ENCODE measurements around the gene MDM1. TPM values are rescaled to one million over a fixed set of nuclear protein-coding genes. Genes with fewer than 3 reads are reported as not detected.

MDM1 gene
- total RNA-seq, 1 donor from 2014 or later = 5.3 TPM

DNA sequence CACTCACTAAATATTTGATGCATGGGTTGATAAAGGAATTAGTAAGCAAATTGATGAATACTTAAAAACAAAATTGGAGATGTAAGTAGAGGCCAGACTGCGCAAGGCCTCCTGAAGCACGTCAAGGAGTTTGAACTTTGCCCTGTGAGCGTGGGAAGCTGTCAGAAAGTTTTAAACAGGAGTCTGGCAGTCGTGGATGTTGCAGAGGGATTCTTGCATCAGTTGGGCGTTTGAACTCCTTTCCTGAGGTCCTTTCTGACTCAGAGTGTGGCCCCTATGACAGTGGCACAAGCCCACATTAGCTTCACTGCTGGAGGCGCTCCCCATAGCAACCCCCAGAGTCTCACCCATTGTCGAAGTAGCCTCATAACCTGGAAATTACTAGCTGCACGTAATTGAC lies 60.8 kb downstream of the MDM1 start:
- no peak for ATAC-seq

DNA sequence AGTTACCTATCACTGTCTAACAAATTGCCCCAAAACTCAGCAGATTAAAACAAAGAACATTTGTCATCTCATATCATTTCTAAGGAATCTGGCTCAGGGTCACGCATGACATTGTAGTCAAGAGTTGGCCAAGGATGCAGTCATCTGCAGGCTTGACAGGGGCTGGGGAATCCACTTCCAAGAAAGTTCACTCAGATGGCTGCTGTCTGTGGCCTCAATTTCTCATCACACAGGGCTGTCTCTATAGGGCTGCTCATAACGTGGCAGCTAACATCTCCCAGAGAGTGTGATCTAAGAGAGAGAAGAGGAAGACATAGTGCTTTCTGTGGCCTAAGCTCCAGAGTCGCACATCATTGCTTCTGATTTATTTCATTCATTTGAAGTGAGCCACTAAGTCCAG lies 61.8 kb downstream of the MDM1 start:
- ATAC-seq = no peak

- no peak for ATAC-seq
Measured at GRCh38 chr12:68269779-68270178, 62.4 kb downstream of the MDM1 start.

DNA sequence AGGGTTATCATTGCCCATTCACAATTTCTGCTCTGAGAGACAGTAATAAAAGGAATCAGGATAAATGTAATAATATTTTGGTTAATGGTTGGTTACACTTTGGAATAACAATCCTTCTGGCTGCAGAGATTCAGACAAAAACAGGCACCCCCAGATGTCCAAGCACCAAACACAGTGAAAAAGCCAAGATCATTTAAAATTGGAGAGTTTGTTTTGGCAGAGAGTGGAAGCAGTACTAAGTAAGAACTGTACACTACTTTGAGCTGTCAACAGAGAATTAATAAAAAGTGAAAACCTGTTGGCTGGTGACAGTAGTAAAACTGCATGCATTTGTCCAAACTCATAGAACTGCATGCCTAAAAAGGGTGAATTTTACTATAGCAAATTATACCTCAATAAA lies 63.2 kb downstream of the MDM1 start:
- ATAC-seq = no peak

GRCh38 chr12:68267892-68268396 lies 64.2 kb downstream of the MDM1 start:
- no peak for ATAC-seq

GRCh38 chr12:68264857-68265256 lies 67.3 kb downstream of the MDM1 start:
- no peak for ATAC-seq

GRCh38 chr12:68264158-68264855 lies 67.9 kb downstream of the MDM1 start:
- no peak for ATAC-seq

DNA sequence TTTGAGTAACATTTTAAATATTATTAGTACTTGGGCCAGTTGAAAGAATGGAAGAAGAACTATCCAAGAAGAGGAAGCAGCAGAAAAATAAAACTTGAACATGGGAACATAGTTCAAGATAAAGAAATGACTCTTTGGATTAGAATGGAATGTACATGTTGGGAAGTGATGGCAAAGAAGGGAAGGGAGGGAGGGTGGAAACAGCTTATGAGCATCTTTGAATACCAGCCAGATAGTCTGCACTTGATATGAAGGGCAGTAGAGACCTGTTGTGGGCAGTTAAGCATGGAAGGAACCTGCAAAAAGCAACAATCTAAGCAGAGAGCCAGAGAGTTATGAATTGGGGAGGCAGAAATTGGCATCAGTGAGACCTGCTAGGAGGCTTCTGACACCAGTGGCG lies 68.8 kb downstream of the MDM1 start:
- no peak for ATAC-seq

- no peak for ATAC-seq
Measured at GRCh38 chr12:68261896-68262295, 70.3 kb downstream of the MDM1 start.

GRCh38 chr12:68260153-68260552 lies 72.0 kb downstream of the MDM1 start:
- no peak for ATAC-seq

DNA sequence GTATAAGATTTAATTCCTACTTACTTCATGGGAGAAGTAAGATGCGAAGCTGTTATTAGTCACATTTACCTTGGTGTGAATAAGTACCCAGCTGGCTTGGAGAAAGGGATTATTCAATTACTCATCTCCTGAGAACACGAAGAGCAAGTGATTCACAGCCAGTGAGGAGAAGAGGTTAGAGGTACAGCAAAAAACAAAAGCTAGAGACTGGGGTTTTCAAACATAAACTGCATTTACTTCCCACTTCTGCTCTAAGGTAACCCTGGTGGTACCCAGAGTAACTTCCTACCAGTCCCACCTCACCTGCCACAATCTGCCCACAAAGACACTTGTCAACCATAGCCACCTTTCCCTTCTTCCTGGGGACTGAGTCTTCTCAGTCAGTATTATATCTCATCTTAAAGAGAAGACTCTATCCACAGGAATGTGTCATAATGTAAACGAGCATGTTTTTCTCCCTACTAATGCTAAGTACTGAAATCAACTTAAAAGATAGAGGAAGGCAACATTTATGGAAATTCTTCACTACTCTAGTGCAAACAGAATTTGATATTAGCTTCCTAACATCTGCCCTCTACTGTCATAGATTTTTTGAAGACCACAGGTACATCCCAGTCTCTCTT lies 72.7 kb downstream of the MDM1 start:
- ATAC-seq = peak; percentile 95

- no peak for ATAC-seq
Measured at GRCh38 chr12:68253504-68253903, 78.7 kb downstream of the MDM1 start, which contains the start of gene IL22. TSS of gene IL22 (minus strand) at chr12:68253604. CDS start at chr12:68253448, 156 bp downstream.

DNA sequence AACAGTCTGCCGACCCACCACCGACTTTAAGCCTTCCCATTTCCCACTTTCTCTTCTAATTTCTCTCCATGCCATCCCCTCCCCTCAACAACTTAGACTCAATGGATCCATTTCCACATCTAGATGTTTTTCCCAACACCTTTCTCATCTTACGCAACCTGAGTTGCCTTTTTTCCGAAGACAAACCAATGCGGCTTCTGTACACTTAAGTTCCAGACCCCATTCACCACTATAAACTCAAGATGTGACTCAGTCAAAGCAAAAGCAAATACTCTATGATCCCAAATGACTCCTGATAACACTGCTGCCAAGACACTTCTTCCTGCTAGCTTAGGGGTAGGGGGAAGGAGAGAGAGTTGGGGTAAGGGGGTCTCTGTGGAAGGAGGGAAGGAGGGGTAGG lies 80.1 kb downstream of the MDM1 start:
- no peak for ATAC-seq

GRCh38 chr12:68250454-68250853 lies 81.7 kb downstream of the MDM1 start:
- peak; percentile 51 for ATAC-seq

DNA sequence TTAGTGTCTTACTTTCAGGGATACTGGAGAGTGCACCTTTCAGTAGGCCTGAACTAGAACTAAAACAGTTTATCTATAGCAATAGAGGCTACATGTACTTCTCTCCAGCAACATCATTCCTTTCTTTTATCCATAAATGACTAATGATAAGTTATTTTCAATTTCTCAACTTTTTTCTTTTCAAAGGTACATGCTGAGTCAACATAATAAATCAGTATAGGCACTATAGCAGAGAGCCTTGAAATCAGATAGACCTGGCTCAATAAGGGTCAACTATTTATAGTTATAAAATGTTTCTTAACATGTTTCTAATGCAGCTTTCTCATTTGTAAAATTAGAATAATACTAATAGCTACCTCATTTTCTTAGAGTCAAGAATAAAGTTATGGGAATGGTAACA lies 84.4 kb downstream of the MDM1 start:
- ATAC-seq = no peak

DNA sequence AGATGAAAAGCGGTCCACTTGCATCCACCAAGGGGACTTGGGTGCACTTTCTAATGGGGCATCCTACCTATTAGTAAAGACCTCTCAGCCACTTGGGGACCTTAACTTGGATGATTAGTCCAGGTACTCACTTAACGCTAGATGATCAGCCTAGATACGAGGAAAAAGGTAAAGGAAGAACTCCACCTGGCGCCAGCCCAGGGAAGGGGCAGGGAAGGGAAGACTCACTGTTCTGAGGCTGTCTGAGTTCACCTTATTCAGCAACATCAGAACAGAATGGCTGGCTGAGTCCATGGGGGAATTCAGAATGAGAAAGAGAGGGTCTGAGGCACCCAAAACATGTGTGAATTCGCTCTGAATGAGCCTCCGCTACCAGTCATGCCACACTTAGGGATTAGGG lies 85.8 kb downstream of the MDM1 start:
- ATAC-seq = no peak

DNA sequence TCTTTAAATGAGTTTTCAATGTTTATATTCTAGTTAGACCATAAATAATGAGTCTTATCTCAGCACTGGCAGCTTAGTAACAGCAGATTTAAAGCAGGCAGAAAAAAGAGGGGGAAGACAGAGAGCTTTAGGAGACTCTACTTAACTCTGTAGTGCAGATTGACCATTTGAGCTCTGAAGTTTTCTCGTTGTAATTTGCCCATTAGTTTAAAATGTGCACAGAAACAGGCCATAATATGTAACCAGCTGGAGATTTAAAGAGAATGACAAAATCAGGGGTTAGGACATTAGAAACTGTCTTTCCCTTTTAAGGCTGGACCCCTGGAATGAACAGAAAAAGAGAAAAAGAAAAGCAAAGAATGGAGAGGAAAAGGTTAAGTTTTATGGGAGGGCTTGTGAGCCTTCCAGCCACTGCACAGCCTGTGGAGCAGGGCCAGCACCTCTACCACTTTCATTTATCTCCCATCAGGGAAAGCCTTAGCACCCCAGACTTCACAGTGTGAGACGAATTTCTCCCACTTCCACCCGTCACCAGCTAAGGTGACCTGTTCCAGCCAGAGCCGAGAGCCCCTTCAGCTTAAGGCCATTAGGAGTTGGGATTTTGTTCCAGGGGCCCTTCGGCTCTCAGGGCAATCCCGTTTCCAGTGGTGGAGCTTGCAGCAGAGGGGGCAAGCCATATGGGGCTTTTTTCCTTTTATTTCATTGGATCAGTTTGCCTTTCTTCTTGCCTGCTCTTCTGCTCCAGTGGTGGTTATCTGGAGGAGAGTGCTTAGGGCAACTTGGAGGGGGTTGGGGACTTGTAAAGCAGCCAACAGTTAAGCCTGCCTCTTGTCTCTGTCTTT lies 86.8 kb downstream of the MDM1 start:
- ATAC-seq = no peak

Other genes starting within 250 kb of the MDM1 start
- gene IFNG, start 172.6 kb downstream of the MDM1 start, total RNA-seq = not detected
- not detected for gene IL26, start 106.6 kb downstream of the MDM1 start, total RNA-seq
- gene IL22, start 78.8 kb downstream of the MDM1 start, total RNA-seq = 0.44 TPM

All from esophagus mucosa (tissue), 1 donor.